OCI-M2 (cell line): ENCODE measurements around the gene LRRN1.
"Not testable (repeated sequence)": the region's sequence is repeated elsewhere in the genome, so short reads cannot be mapped to it uniquely, and the experiment has no call there.

Experiments
- DNase-seq: peaks from one replicate; lab custom pipeline; 2025; ENCODE audit not compliant: unreplicated experiment; lab: John Stamatoyannopoulos, UW

Gene LRRN1

DNA sequence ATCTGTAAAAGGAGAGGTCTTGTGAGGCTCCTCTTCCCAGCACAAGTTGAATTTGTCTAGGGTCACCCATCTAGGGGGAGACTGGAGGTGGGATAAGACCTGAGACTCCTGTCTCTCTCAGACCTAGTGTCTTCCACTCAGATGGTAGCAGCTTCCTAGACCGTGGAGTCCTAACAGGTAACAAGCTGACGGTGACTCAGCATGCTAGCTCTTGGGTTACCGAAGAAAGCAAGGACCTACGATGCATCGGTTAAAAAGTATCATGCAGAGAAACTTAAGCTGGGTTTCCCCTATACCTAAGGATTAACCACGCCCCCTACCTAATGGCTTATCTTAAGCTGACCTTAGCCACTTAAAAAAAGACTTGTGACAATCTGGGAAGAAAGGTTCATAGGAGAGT is 7.6 kb downstream of the LRRN1 start:
- no peak for DNase-seq

DNA sequence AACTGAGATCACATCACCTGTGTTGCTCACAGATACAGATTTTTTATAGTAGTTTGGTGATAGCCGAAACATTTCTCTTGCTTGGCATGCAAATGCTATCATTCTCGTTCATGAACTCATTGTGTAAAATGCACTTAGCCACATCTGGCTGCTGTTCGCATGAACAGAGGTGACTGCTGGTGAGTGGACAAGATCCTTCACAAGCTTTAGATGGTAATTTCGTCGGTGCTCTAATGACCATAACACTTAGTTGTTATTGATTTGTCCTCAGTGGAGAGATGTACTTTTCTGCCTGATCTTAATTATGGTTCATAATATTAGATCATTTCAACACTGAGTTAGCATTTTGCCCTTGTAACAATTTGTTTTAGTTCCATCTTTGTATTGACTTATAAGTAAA is 13.8 kb downstream of the LRRN1 start:
- no peak for DNase-seq

DNA sequence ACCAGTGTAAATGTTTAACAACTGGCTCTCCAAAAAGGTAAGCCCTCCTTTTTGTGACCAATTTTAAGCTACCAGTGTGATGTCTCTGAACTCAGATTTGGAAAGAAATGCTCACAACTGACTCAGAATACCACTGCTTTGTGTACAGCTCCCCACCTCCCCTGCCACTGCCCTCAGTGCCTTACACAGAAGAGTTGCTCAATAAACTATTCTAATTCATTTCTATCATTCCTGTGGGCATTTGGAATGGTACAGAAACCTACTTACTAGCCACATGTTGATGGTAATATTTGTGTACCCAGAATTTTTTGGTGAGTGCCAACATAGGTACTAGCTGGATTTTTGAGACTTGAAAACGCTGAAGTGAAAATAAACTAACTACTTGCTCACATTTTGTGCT is 16.0 kb downstream of the LRRN1 start:
- DNase-seq, result no peak

DNA sequence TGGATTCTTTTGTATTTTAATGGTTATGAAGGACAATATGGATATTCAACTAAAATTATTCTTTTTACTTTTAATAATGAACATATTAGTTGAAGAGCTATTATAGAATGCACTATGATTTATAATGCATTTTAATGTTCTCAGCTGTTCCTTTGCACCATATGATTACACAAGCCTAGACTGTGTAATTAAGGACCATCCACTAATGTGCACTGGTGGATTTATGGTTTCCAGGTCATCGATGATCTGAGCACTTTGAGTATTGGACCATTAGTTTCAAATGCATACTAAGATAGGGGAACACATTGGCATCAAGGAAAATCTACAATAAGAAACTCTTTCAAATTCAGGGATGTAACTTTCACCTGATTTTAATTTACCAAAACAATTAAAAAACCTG is 16.8 kb downstream of the LRRN1 start:
- no peak for DNase-seq

DNA sequence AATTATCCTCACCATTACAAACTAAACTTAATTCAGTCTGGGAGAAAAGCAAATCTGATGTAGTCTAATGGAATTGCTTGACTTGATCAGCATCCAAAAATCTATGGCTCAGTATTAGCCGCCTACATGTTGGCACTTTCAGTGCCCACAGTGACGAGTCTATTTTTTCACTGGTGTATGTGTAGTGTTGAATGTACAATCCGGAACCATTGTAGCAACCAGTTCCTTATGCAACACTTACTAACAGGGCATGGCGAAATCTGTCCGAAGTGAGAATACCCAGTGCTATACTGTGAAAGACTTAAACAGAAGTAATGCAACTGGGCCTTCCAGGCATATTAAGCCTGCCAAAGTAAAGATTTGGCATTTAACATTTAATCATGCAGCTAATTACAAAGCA is 18.6 kb downstream of the LRRN1 start:
- no peak for DNase-seq

DNA sequence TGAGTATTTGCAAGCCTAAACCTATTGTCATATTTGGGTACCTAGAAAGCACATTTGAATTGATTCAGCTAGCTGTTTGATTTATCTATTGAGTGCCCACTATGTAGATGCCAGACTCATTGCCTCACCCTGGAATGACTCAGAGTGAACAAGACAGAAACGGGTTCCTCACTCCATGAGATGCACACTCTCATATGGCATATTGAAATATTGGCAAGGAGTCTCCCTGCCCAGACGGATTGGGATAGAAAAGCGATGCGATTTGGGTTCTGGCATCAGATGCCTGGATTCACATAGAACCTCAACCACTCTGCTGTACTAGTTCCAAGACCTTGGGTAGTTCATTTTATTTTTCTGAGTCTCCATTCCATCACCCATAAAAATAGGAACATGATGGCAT is 22.5 kb downstream of the LRRN1 start:
- no peak for DNase-seq

DNA sequence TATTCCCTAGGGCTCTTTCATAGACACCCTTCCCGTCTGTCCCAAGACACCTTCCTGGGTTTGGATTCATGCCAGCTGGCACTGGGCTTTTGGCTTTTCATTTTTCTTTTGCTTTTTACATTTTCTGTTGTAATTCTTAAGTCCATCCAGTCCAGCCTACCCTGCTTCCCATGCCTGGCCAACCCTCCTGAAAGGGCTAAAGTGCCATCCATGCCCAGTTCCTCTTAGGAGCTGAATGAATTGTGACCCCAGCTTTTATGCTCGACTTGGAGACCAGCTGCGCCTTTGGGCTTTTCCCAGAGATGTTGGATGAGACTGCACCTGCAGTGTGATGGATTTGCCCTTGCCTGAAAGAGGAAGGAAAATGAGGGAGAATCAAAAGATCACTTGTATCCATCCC is 25.8 kb downstream of the LRRN1 start:
- DNase-seq, result no peak

DNA sequence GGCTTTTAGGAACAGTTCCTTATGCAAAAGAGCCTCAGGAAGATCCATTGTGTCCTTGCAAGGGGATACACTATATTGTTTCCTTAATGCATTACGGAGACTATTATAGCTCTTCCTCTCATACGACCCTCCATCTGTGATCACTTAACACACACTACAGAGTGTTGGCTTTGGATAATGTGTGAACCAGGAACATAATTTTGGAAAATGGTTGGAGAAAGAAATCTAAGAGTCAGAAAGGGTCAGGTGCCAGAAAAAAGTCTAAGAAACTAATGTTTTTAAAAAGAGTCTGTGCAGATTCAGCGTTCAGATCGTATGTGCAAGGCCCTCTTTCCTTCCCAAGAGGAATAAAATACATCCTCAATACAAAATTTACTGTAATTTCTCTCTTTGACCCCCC is 27.3 kb downstream of the LRRN1 start:
- DNase-seq, result no peak

DNA sequence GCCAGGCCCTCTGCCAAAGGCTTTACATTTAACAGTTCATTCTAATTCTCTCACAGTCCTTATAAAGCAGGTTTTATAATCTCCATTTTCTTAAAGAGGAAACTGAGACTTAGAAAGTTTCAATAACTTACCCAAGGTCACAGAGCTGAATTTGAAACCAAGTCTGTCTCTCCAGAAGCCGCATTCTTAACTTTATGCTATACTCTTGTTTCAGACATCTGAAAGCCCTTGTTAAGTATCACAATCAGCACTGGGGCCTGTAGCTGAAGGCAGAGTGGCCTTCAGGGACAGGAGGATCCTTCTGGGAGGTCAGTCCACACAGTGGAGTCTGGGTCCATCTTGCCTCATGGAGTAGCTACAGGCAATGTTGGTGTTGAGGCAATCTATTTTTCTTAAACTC is 27.9 kb downstream of the LRRN1 start:
- no peak for DNase-seq

DNA sequence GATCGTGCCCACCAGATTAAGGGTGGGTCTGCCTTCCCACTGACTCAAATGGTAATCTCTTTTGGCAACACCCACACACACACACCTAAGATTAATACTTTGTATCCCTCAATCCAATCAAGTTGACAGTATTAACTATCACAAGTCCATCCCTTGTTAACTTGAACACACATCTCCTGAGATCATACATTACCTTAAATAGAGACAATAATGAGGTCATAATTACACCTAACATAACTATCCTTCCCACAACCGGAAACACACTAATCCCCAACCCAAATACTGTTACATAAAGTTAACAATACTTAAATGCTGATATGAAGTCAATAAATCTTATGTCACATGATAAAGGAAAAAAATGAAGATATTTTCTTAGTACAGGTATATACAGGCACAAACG is 29.2 kb downstream of the LRRN1 start:
- DNase-seq, result not testable (repeated sequence)

DNA sequence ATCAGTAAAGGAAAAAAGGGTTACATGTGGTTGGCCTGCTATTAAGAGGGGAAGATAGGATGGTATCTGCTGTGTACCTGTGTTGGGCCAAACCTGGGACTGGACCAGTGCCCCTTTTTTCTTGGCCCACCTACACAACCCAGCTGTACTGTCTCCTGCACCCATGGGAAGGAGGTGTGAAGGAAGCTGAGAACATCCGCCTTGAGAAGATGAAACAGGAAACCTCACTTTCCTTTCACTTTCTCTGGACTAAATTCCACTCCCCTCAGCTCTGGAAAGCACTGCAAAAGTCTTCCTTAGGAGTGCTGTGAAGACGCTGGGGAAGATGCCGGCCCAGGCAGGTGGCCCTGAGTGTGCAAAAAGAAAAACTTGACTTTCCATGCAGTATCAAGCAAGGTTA is 37.6 kb downstream of the LRRN1 start:
- DNase-seq, result no peak

DNA sequence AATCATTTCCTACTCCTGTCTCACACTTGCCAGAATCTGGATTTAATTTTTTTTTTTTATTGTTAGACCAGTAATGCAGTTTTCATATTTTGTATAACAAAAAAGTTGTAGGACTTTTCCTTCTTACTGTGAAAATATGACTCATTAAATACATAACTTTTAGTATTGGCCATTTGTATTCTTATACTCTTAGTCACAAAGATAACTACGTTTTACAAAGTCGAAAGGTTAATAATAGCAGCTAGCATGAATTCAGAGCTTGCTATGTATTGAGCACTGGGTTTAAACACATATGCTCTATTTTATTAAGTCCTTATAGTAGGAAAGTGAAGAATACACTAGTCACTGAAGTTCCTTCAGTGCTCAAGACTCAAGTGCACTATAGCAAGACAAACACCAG is 43.1 kb downstream of the LRRN1 start:
- DNase-seq, result no peak

DNA sequence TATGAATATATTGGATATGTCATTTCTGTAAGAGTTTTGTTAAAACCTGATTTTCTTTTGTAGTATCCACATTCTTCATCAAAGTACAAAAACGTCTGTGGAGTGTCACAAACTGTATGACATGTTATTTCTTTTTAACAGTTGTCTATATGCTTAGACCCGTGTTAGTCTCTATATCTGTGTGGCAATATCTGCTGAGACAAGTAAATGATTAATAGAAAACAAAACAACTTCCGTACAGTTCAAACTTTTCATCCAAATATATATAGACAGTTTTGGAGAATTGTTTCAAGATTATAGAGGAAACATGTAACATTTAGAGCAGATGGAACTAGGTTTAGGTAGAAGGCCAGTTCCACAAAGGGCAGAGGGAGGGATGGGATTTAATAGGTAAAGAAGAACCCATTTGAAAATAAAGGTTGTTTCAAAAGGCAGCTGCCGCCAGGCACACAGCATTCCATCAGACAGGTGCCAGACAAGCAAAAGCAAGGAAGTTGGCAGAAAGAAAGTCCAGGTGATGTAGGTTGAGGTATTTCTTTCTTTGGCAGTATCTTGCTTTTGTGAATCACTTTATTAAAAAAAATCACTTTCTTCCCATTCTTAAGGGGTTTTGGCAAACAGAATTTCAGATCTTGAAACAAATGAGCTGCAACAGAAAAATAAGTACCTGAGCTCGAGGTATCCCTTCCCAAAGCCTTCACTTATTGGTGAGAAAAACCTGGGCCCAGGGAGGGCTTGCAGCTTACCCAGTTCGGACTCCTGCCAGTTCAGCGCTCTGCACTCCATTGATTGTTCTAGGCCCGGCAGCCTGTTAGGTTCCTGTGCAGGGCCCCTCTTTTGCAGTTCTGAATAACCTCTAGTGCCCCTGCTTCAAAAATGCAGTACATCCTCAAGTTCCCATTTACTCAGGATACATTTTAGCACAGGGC is 49.0 kb downstream of the LRRN1 start:
- DNase-seq, result no peak

DNA sequence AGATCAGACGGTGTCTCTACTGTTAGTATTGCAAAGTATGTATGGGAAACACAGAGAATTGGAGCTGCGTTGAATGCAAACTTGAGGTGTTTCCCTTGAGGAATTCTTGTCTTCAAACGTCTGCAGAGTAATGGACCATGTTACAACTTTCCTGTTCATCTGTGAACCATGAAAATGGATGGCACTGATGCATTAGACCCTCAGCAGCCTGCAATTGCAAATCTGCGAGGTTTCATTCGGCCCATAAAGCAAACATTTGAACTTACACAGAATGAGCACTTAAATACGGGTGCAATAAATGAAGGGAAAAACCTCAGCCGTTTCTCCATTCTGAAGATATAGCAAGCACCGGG is 49.7 kb downstream of the LRRN1 start:
- no peak for DNase-seq

DNA sequence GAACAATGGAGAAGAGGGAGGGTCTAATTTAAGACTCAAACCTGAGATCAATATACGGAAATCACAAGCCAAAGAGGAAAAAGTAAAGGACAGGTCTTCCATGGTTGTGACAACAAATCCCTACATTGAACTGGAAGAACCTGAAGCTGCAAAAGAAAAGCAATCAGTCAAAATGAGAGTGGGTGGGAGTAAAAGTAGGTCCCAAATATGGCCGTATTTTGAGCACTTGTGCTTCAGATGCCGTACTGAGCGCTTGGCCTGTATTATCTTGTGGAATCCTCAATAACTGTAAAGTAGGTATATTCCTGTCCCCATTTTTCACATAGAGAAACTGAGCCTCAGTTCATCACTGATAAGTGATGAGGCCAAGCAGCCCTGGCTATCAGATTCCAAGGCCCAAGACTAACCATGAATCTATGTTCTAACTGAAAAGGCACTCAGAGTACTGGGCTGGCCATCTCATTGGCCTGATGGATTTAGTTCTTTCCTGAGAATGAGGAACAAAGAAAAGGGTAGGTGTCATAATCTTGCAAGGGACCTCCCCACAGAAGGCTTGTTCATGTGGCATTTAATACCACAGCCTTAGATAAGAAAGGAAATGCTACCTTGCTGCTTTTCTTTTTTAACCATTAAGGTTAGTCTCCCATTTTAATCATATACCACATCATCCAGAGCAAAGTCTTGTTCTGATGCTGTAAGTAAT is 52.5 kb downstream of the LRRN1 start:
- no peak for DNase-seq

DNA sequence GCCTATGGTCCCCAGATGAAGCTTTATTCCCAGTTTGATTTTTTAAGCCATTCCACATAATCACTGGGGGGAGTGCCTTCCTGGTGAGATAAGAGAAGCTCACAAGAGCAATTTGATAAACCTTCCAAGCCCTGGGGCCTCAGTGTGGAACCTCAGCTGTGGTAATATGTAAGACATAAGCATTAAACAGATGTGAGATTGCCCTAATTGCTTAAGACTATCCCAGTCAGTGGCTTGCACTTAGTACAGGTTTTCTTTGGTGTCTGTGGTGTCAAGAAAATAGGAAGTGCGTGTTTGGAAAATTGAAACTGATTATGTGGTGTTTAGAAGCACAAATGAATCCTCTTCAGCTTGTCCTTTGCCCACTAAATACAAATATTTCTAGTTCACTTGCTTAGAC is 54.3 kb downstream of the LRRN1 start:
- no peak for DNase-seq

DNA sequence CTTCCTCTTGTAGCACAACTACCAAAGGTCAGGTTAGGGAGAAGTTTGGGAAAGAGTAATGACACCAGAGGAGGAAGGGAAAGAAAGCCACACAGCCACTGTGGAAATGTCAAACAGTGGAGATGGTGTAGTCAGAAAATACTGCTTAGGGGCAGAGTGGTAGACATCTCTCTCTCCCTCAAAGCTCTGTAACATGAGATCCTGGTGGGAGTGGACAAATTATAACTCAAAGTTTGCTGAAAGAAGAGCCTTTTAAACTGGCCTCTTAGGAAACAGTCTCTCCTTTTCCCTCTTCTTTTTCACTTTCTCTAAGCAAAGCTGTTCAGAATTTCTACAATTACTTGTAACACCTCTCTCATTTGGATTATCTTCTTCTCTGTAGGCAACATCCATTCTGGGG is 55.8 kb downstream of the LRRN1 start:
- no peak for DNase-seq

DNA sequence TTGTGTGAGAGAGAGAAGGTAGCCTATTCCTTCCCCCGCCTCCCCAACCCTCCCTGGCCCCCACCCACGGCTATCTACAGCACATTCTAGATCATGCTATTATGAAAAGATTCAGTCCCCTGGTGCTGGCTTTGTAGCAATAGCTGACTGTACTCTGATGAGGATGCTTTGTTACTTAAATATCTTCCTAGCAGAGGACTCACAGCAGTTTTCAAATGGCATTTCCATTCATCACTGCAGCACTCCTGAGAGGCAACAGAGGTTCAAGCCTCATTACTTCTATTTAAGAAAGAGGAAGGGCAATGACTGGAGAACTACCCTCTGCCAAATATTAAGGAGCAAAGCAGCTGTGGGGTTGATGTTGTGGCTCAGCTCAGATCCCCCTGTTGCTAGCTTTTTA is 61.0 kb downstream of the LRRN1 start:
- DNase-seq, result no peak

DNA sequence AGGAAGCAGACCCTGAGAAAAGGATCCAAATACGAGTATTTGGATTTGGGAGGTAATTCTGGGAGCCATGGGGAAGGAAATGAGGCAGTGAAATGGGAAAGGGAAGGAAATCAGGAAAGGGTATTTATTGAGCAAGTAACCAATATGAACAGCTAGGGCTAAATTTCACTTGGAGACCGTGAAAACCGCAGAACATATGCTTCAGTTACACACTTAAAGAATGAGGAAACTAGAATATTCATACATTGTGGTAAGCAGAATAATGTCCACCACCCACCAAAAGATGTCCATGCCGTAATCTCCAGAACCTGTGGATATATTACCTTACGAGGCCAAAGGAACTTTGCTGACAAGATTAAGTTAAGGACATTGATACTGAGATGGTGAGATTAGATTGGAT is 63.3 kb downstream of the LRRN1 start:
- no peak for DNase-seq

DNA sequence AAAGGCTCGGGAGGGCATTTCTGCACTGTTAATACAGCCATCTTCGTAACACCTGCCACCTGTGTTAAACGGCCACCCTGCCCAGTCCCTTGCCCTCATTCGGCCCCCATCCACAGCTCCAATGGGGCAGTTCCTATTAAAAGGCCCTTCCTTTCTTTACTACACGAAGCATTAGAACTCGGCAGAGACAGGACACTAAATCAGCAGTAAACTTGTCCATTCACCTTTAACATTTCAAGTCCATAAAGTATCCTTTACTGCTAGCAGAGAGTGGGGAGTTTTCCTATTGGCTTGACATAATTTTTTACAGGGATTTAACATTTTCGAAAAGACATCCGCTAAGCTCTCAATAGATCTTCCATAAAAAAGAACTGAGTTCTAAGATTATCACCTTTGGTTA is 76.3 kb downstream of the LRRN1 start:
- DNase-seq, result no peak

DNA sequence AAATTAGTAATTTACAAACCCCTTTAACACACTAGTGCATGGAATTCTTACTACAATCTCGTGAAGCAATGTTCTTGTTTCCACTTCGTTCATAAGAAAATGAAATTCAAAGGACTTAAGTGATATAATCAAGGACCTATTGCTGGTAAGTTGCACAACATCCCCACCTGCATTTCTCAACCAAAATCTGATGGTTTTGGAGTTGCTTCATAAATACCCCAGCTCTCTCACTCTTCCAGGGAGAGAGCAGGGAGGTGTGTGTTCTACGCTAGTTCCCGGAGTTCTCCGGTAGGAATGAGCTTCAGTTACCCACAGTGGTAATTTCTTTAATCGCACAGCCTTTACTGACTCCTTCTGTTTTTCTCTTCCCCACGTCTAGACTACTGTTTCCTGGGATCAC is 81.8 kb downstream of the LRRN1 start:
- DNase-seq, result no peak

DNA sequence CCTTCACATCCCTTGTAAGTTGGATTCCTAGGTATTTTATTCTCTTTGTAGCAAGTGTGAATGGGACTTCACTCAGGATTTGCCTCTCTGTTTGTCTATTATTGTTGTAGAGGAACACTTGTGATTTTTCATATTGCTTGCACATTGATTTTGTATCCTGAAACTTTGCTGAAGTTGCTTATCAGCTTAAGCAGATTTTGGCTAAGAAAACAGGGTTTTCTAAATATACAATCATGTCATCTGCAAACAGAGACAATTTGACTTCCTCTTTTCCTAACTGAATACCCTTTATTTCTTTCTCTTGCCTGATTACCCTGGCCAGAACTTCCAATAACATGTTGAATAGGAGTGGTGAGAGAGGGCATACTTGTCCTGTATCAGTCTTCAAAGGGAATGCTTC is 88.1 kb downstream of the LRRN1 start:
- not testable (repeated sequence) for DNase-seq

DNA sequence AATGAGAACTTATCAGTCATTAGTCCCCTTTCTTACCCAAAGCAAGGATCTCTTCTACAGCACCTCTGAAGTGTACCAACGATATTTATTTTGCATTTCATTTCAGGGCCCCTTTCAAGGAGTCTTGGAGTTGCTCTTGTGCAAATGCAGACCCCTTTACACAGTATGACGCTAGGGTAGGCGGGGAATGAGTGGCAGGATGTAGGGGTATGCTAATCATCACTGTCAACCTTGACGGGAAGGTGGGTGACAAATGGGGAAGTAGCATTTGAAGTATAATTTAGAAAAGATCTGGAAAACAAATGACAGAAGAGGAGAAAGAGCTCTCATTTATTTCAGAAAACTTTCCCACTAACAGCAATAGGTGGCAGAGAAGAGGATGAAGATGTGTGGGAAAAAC is 94.4 kb downstream of the LRRN1 start:
- no peak for DNase-seq
